ENCODE measurements around the gene KIRREL2. TPM values are rescaled to one million over a fixed set of nuclear protein-coding genes. Genes with fewer than 3 reads are reported as not detected.

KIRREL2 gene
- total RNA-seq, 1 experiment from 2014 or later = 0.26 TPM

GRCh38 chr19:35885225-35885738 is 28.6 kb downstream of the KIRREL2 start:
- Mint-ChIP-seq H3K4me3 (ENCODE audit: low read depth, unreplicated experiment) (no peak overlapping the region), H3K27ac (ENCODE audit: unreplicated experiment) (no peak overlapping the region), H3K9me3 (ENCODE audit: low read depth, unreplicated experiment) (no peaks in the 10 kb centered on the region), H3K27me3 (ENCODE audit: unreplicated experiment) (no peaks in the 10 kb centered on the region), H3K36me3 (ENCODE audit: insufficient read depth, unreplicated experiment) (peaks cover 30% of the 10 kb centered on the region), H3K4me1 (ENCODE audit: low read depth, unreplicated experiment) (no peaks in the 10 kb centered on the region)
- TSS peak; percentile 14 for BruUV-seq (replicated peaks)
- CTCF ChIA-PET = interaction anchor here (1.3 kb wide), 1 partner anchor 46 kb away, joined by 3 read pairs; no protein-coding TSS in a partner anchor
- intact Hi-C loops (cut with micrococcal nuclease; ENCODE audit: unreplicated experiment) = no loop called here
- TF ChIP-seq, protein P1, sequence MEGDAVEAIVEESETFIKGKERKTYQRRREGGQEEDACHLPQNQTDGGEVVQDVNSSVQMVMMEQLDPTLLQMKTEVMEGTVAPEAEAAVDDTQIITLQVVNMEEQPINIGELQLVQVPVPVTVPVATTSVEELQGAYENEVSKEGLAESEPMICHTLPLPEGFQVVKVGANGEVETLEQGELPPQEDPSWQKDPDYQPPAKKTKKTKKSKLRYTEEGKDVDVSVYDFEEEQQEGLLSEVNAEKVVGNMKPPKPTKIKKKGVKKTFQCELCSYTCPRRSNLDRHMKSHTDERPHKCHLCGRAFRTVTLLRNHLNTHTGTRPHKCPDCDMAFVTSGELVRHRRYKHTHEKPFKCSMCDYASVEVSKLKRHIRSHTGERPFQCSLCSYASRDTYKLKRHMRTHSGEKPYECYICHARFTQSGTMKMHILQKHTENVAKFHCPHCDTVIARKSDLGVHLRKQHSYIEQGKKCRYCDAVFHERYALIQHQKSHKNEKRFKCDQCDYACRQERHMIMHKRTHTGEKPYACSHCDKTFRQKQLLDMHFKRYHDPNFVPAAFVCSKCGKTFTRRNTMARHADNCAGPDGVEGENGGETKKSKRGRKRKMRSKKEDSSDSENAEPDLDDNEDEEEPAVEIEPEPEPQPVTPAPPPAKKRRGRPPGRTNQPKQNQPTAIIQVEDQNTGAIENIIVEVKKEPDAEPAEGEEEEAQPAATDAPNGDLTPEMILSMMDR (IDR thresholded peaks at IDR 0.05; ENCODE audit: unreplicated experiment) = no peak
- DNase-seq = no peak

DNA sequence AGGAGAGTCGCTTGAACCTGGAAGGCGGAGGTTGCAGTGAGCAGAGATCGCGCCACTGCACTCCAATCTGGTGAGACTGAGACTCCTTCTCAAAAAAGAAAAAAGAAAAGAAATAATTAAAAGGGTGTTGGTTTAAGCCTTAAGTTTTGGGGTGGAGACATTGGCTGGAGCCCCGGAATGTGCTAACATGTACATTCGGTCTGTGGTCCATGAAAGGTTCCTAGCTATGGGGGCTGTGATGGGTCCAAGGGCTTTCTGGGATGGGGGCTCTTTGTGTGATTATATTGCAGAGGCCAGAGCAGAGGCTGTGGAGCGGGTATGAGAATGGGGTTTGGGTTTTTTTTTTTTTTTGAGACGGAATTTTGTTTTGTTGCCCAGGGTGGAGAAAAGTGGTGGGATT is 29.2 kb downstream of the KIRREL2 start:
- H3K27me3 Mint-ChIP-seq (ENCODE audit: unreplicated experiment) = no peaks in the 10 kb centered on the region
- H3K27ac Mint-ChIP-seq (ENCODE audit: unreplicated experiment) = no peak overlapping the region
- BruUV-seq (replicated peaks) = no TSS peak
- CTCF ChIA-PET = interaction anchor here (1.3 kb wide), 1 partner anchor 45 kb away, joined by 3 read pairs; no protein-coding TSS in a partner anchor
- TF ChIP-seq, protein P1 (IDR thresholded peaks at IDR 0.05; ENCODE audit: unreplicated experiment) = no peak
- H3K9me3 Mint-ChIP-seq (ENCODE audit: low read depth, unreplicated experiment) = no peaks in the 10 kb centered on the region
- no peak for DNase-seq
- H3K4me1 Mint-ChIP-seq (ENCODE audit: low read depth, unreplicated experiment) = no peaks in the 10 kb centered on the region
- H3K4me3 Mint-ChIP-seq (ENCODE audit: low read depth, unreplicated experiment) = no peak overlapping the region
- intact Hi-C loops (cut with micrococcal nuclease; ENCODE audit: unreplicated experiment) = no loop called here
- peaks cover 32% of the 10 kb centered on the region for H3K36me3 Mint-ChIP-seq (ENCODE audit: insufficient read depth, unreplicated experiment)

DNA sequence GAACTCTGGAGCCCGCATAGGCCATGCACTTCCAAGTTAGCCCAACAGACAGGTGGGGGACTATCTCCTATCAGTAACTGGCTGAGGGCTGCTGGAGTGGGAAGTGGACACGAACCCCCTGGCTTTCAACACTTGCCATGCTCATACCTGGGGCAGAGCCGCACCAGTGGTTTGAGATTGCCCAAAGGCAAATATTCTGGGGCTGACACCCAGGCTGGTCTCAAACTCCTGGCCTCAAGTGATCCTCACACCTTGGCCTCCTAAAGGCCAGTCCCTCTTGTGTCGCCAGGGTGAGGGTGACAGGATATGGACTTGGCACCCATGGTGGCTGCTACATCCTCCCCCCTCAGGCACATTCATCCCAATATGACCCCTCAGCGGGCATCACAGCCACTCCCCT is 30.5 kb downstream of the KIRREL2 start:
- H3K36me3 Mint-ChIP-seq (ENCODE audit: insufficient read depth, unreplicated experiment) = peaks cover 32% of the 10 kb centered on the region
- CTCF ChIA-PET = no interaction called here
- TF ChIP-seq, protein P1 (IDR thresholded peaks at IDR 0.05; ENCODE audit: unreplicated experiment) = no peak
- no peaks in the 10 kb centered on the region for H3K4me1 Mint-ChIP-seq (ENCODE audit: low read depth, unreplicated experiment)
- no peaks in the 10 kb centered on the region for H3K9me3 Mint-ChIP-seq (ENCODE audit: low read depth, unreplicated experiment)
- H3K27me3 Mint-ChIP-seq (ENCODE audit: unreplicated experiment) = no peaks in the 10 kb centered on the region
- no peak for DNase-seq
- H3K27ac Mint-ChIP-seq (ENCODE audit: unreplicated experiment) = no peak overlapping the region
- intact Hi-C loops (cut with micrococcal nuclease; ENCODE audit: unreplicated experiment) = no loop called here
- no peak overlapping the region for H3K4me3 Mint-ChIP-seq (ENCODE audit: low read depth, unreplicated experiment)
- BruUV-seq (replicated peaks) = no TSS peak

- H3K4me3 Mint-ChIP-seq (ENCODE audit: low read depth, unreplicated experiment) = no peak overlapping the region
- intact Hi-C loops (cut with micrococcal nuclease; ENCODE audit: unreplicated experiment) = loop anchor here (2.0 kb wide), 1 partner anchor 48 kb away; the partner anchor contains the start of gene LRFN3
- no peak overlapping the region for H3K27ac Mint-ChIP-seq (ENCODE audit: unreplicated experiment)
- DNase-seq = no peak
- H3K27me3 Mint-ChIP-seq (ENCODE audit: unreplicated experiment) = no peaks in the 10 kb centered on the region
- TF ChIP-seq, protein P1 (IDR thresholded peaks at IDR 0.05; ENCODE audit: unreplicated experiment) = no peak
- H3K9me3 Mint-ChIP-seq (ENCODE audit: low read depth, unreplicated experiment) = no peaks in the 10 kb centered on the region
- H3K4me1 Mint-ChIP-seq (ENCODE audit: low read depth, unreplicated experiment) = no peaks in the 10 kb centered on the region
- CTCF ChIA-PET = no interaction called here
- peaks cover 38% of the 10 kb centered on the region for H3K36me3 Mint-ChIP-seq (ENCODE audit: insufficient read depth, unreplicated experiment)
- BruUV-seq (replicated peaks) = no TSS peak
Observed at GRCh38 chr19:35888398-35888797, 31.7 kb downstream of the KIRREL2 start.
